LNCaP clone FGC (cell line): ENCODE data around the gene KCTD16.

Experiments
- DNase-seq: peaks from one replicate; pipeline ENCODE4 v3.0.0-alpha.2; 2011; ENCODE audit warnings: low read depth
- H3K4me3 ChIP-seq: 2 replicates; pipeline ENCODE4 v1.5.1; 2011; ENCODE audit warnings: mild to moderate bottlenecking, low read depth, low read length, control low read depth
- TF ChIP-seq, protein P1 (sequence below): IDR thresholded peaks from 2 replicates; pipeline ENCODE4 v1.5.1; 2012; ENCODE audit warnings: mild to moderate bottlenecking; ENCODE audit not compliant: control insufficient read depth, insufficient read depth; ENCODE audit errors: extremely low read depth

The KCTD16 gene

DNA sequence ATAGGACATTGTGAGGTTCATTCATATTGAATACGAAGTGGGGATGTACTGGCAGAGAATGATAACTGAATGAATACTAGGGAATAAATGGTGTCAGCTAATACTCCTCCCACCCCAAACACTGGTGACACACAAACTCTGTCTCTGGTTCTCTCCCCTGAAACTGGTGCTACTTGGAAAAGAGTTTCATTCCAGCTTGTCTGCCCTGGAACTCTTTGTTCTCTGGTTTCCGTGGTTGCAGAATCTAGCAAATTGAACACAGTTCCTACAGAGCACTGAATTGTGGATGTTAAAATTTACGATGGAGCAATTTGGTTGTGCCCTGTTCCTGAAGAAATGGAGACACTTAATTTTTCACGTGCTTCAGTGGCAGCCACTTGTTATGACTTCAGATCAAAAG is 181.7 kb downstream of the KCTD16 start:
- H3K4me3 ChIP-seq, result no peak overlapping the region
- TF ChIP-seq, protein P1, sequence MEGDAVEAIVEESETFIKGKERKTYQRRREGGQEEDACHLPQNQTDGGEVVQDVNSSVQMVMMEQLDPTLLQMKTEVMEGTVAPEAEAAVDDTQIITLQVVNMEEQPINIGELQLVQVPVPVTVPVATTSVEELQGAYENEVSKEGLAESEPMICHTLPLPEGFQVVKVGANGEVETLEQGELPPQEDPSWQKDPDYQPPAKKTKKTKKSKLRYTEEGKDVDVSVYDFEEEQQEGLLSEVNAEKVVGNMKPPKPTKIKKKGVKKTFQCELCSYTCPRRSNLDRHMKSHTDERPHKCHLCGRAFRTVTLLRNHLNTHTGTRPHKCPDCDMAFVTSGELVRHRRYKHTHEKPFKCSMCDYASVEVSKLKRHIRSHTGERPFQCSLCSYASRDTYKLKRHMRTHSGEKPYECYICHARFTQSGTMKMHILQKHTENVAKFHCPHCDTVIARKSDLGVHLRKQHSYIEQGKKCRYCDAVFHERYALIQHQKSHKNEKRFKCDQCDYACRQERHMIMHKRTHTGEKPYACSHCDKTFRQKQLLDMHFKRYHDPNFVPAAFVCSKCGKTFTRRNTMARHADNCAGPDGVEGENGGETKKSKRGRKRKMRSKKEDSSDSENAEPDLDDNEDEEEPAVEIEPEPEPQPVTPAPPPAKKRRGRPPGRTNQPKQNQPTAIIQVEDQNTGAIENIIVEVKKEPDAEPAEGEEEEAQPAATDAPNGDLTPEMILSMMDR, result no peak
- DNase-seq, result no peak

DNA sequence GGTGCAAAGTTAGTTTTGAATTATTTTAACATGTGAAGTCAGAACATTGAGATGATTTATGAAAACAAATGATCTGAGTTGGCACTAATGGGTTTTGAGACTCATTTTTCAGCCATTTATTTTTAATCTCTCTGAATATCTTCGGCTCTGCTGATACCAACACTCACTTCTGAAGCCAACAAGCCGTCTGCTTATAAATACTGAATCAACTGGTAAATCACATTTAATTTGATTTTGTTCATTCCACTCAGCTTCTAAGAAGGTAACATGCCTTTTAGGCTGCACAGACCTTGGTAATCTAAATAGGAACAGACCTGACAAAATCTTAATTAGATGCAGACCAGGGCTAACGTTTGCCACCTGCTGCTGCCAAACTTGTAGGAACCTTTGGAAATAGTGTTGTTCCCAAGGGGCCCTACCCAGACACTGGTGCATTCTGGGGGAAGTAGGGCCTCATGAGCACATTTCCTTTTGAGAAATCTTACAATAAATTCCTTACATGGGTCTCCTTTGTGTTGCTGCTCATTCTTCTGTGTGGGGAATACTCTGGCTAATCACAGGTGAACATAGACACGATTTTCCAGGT is 182.2 kb downstream of the KCTD16 start:
- DNase-seq, result no peak
- H3K4me3 ChIP-seq, result no peak overlapping the region
- TF ChIP-seq, protein P1, result no peak

DNA sequence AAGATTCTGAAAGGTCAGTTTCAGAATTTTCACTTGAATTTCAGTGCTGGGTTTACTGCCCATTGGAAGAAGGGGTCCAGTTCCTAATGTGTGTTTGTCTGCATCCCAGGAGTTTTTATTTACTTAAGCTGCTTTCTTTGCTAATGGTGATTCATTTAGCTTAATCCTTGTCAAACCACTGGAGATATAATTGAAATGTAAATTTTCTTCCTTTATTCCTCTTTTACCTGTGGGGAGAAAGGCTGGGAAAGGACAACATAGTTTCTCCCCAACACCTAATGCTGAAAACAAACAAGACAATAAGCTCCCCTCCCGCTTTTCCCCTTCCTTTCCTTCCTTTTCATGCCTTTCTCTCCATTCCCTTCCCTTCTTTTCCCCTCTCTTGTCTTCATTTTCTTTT is 185.8 kb downstream of the KCTD16 start:
- no peak overlapping the region for H3K4me3 ChIP-seq
- TF ChIP-seq, protein P1, result no peak
- no peak for DNase-seq

DNA sequence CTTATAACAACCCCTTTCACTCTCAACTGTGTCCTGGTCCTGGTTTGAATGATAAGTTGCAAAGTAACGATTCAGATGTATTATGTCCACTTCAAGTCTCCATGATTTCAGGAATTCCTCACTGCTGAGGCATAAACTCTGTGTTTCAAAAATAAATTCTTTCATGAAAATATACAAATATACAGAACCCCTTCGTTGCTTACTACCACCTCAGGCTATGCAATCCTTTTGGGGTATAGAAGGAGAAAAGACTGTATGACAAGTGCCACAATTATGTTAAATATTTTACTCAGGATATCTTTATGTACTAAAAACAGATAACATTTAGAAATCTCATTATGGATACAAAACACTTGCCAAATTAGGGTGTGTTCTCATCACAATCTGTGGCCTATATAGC is 190.7 kb downstream of the KCTD16 start:
- DNase-seq, result no peak
- no peak overlapping the region for H3K4me3 ChIP-seq
- TF ChIP-seq, protein P1, result no peak

DNA sequence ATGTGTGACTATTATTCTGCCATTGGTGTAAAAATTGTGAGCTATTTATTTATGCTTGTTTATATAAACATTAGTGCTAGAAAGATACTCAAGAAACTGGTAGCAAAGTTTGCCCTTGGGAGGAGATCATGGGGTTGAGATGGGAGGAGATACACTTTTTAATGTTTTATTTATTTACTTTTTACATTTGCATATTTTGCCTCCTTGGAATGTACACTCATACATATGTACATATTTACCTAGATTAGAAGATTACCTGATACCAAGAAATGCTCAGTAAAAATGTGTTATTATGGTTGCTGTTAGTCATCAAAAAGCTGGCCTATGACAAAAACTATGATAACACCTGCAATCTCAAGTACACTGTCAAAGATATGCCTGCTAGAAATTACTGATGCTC is 195.2 kb downstream of the KCTD16 start:
- no peak for DNase-seq
- no peak overlapping the region for H3K4me3 ChIP-seq
- TF ChIP-seq, protein P1, result no peak

DNA sequence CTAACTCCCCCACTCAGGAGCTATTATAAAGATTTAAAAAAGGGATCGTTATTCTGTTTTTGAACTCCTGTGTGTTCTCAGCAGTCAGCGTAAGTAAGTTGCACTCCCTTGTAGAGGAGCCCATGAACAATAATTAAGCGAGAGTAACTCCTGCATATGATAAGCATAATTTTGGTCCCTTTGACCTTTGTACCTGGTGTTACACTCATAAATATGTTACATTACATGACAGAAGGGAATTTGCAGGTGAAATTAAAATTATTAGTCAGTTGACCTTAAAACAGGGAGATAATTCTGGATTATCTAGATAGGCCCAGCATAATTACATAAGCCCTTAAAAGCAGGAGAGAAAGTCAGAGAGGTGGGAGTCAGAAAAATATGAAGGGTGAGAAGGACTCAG is 197.3 kb downstream of the KCTD16 start:
- H3K4me3 ChIP-seq, result no peak overlapping the region
- no peak for DNase-seq
- TF ChIP-seq, protein P1, result no peak

DNA sequence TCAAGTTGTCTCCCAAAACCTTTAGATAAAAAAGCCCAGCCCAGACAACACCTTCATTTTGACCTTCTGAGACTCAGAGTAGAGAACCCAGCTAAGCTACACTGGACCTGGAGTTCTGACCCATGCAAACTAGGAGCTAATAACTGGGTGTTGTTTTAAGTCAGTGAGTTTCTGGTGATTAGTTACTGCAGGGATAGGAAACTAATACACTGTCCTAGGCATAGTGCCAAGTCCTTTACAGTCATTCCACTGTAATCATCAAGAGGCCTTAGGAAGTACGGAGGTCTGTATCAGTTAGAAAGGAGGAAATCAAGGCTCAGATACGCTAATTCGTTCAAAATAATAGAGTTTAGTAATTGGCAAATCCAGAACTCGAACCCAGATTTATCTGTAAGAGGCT is 197.9 kb downstream of the KCTD16 start:
- TF ChIP-seq, protein P1, result no peak
- DNase-seq, result no peak
- H3K4me3 ChIP-seq, result no peak overlapping the region
